HG03571 (cell line): ENCODE results near the gene SUV39H2.
"Not testable (repeated sequence)": the region's sequence is repeated elsewhere in the genome, so short reads cannot be mapped to it uniquely, and the experiment has no call there.

ENCODE experiments used
- ATAC-seq: cut with Tn5 transposase; IDR thresholded peaks from one replicate; pipeline ENCODE4 v1.9.1; 2021; ENCODE audit not compliant: unreplicated experiment

Gene SUV39H2

DNA sequence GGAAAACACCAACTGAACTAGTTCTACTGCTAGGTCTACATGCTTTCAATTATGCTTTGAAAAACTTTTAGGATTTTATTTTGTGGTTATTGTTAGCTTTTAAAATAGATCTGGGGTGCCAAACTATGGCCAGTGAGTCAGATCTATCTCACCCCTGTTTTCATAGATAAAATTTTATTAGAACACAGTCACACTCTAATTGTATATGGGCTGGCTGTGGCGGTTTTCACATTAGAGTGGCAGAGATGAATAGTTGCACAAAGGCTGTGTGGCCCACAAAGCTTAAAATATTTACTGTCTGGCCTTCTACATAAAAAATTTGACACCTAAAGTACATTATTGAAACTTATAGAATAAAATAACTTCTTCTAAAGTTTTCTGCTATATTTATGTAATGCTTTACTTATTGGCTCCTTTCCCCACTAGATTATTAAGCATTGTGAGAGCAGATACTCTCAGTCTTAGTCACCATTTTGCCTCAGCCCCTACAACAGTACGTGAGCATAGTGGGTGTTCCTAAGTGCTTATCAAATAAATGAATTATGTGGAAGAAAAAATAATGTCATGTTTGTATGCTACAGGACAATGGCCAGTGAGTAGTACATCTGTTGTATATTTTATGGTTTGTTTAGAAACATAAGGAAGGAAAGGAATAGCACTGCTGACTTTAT, 5.4 kb upstream of the SUV39H2 start:
- peak; percentile 47 for ATAC-seq

DNA sequence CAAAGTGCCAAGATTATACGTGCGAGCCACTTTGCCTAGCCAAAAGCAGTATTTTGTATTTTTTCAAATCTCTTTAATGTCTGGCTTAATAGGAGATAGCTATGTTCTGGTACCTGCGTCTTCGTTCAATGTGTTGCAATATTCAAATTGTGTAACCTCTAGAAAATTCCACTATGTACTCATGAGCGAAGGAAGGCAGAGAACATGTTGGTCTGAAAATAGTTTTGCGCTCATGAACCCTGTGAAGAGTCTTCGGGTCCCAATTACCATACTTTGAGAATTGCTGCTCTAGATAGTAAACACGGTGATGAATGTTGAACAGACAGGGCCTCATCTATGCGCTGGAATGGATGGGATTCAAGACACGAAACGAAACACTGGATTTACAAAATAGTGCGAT, 2.7 kb upstream of the SUV39H2 start:
- no peak for ATAC-seq

DNA sequence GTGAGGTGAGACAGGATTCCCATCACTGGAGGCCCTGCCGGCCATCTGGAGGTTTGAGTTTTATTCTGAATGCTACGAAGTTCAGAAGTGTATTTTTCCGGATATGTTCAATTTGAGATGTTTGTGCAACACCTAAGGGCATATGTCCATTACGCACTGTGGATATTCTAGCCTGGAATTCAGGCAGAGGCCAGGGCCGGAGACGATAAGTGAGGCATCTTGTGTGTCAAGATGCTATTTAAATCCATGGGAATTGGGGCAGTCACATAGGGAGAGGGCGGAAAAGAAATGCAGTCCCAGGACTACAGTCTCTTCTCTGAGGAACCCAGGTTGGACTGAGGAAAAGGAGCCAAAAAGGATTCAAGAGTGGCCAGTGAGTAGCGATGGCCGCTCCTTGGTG, 1.9 kb upstream of the SUV39H2 start:
- ATAC-seq, result no peak

- peak; percentile 25 for ATAC-seq
Observed at GRCh38 chr10:14879124-14879927, 660 bp downstream of the SUV39H2 start.

GRCh38 chr10:14879928-14880193, 1.2 kb downstream of the SUV39H2 start:
- ATAC-seq, result no peak

DNA sequence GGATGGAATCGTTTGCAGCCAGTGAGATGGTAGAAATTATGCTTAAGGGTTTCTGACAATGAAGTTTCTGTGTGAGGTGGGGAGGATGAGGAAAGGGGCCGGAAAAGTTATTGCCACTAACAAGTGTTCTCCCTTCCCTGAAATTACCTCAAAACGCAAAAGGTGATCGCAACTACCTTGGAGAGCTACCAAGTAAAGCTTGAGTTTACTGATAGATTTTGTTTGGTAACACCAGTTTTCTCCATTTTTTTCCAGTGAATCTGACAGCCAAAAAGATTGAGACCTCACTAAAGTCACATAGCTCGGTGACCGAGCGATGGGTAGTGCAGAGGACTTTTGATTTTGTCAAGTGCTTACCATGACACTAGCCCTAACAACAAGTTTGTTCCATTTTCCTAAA, 1.6 kb downstream of the SUV39H2 start:
- no peak for ATAC-seq

DNA sequence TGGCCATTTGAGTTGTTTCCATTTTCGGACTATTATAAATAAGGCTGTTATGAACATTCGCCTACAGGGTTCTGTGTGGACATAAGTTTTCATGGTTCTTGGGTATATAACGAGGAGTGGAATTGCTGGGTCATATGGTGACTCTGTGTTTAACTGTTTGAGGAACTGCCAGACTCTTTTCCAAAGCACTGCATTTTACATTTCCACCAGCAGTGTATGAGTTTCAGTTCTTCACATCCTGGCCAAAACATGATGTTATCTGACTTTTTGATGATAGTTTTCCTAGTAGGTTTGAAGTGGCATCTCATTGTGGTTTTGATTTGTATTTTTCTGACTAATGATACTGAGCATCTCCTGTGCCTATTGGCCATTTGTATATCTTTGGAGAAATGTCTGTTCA, 5.4 kb downstream of the SUV39H2 start:
- ATAC-seq, result no peak

DNA sequence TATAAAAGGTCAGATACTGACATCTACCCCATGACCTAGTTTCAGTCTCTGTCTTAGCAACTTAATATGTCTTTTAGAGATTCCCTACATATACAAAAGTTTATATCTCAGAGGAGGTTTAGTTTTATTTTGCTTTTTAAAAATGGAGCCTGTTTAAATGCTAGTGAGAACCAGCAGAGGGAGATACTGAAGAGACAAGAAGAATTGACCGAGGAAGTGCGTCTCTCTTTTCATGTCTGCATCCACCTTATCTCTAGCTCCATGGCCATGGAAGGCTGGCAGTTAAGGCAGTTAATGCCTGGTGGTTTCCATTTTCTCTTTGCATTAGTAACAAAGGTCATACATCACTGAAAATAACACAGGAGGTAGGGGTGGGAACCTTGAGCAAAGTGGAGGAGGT, 10.7 kb downstream of the SUV39H2 start:
- no peak for ATAC-seq

DNA sequence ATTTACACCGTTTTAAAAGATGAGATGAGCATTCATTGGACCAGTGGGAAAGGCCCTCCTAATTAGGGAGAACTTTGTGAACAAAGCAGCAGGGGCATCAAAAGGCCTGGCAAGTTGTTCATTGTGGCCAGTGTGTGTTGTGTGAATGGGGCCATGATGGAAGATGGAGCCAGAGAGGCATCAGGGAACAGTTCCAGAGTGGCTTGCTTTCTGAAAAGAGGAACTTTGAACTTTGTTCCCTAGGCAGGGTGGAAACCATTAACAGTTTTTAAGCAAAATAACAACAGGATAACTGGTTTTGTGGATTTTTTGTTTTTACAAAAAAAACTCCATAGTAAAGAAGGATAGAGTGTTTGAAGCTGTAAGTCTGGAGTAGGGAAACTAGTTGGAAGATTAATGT, 12.5 kb downstream of the SUV39H2 start:
- no peak for ATAC-seq

DNA sequence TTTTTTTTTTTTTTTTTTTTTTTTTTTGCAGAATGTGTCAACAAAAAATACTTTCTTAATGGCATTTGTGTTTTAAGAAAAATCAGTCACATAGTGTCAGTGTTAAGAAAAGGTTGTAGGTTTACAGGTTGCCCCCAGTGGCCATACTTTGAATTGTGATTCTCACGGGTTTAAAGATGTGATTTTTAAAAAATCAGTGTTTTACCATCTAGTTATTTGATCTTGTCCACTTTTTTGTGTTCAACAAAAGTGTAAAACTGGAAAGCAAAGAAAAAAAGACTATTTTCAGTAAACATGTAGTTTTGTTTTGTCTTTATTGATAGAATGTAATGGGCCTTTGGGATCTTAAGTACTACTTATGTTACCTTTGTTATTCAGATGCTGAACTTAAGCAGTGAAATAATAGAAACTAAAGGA, 25.7 kb downstream of the SUV39H2 start:
- ATAC-seq, result peak; percentile 59

- no peak for ATAC-seq
Observed at GRCh38 chr10:14904864-14905263, 26.2 kb downstream of the SUV39H2 start.

DNA sequence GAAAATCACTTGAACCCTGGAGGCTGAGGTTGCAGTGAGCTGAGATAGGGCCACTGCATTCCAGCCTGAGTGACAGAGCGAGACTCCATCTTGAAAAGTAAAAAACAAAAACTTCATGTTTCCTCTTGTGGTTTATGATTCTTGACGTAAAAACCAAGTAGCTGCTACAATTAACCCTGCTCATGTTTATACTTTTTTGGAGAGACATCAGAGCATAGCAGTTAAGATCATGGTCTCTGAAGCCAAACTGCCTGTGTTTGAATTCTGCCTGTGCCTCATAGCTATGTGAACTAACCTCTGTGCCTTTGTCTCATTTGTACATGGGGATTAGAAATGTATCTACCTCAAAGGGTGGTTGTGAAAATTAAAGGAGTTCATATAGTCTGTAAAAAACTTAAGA, 27.2 kb downstream of the SUV39H2 start:
- no peak for ATAC-seq

- ATAC-seq, result no peak
Observed at GRCh38 chr10:14906765-14907164, 28.1 kb downstream of the SUV39H2 start.

DNA sequence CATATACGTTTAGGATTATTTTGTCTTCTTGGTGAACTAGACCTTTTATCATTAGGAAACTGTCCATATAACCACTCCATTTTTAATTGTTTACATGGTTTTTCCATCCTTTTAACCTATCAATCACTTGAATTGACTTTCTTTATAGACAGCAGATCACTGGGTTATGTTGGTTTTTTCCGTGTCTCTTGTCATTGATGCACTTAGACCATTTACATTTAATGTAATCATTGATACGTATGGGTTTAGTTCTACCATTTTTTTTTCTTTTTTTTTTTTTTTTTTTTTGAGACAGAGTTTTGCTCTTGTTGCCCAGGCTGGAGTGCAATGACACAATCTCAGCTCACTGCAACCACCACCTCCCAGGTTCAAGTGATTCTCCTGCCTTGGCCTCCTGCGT, 28.9 kb downstream of the SUV39H2 start:
- not testable (repeated sequence) for ATAC-seq

DNA sequence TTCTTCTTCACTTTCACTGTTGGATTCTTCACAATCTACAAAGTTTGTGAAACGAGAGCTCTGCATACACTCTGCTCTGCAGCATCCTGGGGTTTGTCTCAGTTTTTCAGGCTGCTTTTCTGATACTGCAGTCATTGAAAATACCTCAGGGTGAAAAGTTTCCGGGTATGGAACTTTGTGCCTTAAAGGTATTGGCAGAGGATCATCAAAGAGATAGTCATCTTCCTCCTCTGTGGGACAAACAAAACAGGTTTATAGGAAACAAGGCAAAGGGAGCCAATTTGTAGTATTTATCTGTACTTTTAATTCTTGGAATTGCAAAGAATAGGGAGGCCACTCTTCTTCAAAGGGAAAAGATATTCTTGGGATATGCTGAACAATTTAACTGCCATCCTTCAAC, 30.4 kb downstream of the SUV39H2 start:
- no peak for ATAC-seq

- ATAC-seq, result no peak
Observed at GRCh38 chr10:14910953-14911352, 32.3 kb downstream of the SUV39H2 start.

GRCh38 chr10:14911801-14912200, 33.1 kb downstream of the SUV39H2 start:
- no peak for ATAC-seq

- ATAC-seq, result no peak
Observed at GRCh38 chr10:14916600-14916999, 37.9 kb downstream of the SUV39H2 start.

DNA sequence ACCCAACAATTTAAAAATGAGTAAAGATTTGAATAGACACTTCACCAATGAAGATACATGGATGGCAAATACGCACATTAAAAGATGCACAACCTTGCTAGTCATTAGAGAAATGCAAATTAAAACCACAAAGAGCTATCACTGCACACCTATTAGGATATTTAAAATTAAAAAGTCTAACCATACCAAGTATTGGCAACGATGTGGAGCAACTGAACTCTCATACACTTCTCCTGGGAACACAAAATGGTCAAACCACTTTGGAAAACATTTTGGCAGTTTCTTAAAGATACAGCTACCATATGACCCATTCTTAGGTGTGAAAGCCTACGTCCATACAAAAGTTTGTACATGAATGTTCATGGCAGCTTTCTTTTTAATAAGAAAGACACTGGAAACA, 39.2 kb downstream of the SUV39H2 start:
- no peak for ATAC-seq

DNA sequence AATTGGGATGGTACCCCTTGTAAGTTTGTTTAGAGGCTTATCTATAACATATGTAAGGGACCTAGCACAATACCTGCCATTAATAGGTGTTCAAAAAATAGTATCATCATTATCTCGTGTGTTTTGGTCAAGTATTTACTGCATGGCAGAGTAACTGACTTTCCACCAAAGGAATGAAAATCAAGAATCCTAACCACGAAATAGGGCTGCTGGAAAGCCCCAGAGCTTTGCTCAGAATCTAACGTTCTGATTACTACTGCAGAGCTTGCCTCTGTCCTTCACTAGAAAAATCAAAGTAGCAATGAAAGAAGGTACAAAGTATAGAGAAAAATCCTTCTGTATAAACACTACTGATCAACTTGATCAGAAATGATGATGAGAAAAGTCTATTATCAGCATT, 40.3 kb downstream of the SUV39H2 start:
- ATAC-seq, result no peak

DNA sequence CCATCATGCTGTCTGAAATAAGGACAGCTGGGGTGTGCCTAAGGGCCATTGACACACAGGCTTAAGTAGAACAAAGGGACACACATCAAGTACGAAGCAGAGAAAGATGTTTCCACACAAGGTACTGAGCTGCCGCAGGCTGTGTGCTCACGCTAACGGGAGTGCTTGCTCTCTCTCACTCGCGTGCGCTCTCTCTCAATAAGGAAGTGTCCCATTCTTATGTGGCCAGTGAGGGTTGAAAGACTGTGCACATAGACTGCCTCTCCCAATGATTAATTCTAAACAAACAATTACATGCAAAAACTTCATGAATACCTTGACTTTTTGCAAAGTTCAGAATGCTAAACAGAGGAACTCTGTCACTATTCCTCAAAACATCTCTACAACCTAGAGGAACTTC, 45.3 kb downstream of the SUV39H2 start:
- no peak for ATAC-seq

DNA sequence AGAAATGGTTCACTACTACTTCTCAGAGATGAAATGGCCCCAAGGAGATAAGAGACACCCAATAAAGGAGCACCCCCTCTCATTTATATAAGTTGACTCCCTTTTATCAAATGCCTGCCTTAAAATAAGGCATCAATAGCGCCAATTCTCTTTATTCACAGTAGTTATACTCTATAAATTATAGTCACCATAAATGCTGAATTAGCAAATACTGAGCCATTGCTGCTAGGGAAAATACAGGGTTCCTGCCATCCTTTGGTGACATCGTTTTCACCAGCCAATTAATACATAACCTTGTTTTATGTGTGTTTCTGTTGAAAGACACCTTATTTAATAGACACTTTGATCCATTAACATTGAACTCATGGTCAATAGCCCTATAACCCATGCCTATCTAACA, 46.6 kb downstream of the SUV39H2 start:
- no peak for ATAC-seq

DNA sequence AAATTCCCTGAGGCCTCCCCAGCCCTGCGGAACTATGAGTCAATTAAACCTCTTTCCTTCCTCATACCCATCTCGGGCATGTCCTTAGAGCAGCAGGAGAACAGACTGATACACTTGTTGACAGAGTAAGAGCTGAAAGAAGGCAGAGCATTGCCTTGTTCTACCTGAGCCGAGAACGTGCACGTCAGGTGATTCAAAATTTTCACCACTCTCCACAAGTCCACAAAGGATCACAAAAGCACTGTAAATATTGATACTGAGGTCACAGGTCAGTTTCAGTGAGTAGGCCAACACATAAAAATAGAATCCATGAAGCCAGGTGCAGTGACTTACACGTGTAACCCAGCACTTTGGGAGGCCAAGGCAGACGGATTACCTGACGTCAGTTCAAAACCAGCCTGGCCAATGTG, 47.4 kb downstream of the SUV39H2 start:
- no peak for ATAC-seq
